Smooth muscle cell (in vitro differentiated cells): ENCODE measurements around the gene ZNF142. TPM values are rescaled to one million over a fixed set of nuclear protein-coding genes. Genes with fewer than 3 reads are reported as not detected.

Experiments used
- DNase-seq: peaks from one replicate; lab custom pipeline; 2025; ENCODE audit not compliant: unreplicated experiment; lab: John Stamatoyannopoulos, UW
- H2AFZ ChIP-seq: fragments of 200-600 bp; sonication (generic); 2 replicates; pipeline ENCODE4 v1.6.0; 2016; ENCODE audit warnings: antibody characterized with exemption, low read depth, mild to moderate bottlenecking
- H3F3A ChIP-seq: fragments of 200-600 bp; sonication (generic); 2 replicates; pipeline ENCODE4 v1.6.0; 2017; ENCODE audit warnings: antibody characterized with exemption, low read depth
- H3K27ac ChIP-seq: fragments of 200-600 bp; sonication (generic); 2 replicates; pipeline ENCODE4 v1.5.1; 2016; ENCODE audit warnings: low read depth, mild to moderate bottlenecking
- H3K27me3 ChIP-seq: fragments of 200-600 bp; sonication (generic); 2 replicates; pipeline ENCODE4 v1.6.1; 2016; ENCODE audit warnings: low read depth, mild to moderate bottlenecking
- H3K36me3 ChIP-seq: fragments of 200-600 bp; sonication (generic); 2 replicates; pipeline ENCODE4 v1.5.1; 2016; ENCODE audit warnings: low read depth
- H3K4me1 ChIP-seq: fragments of 200-600 bp; sonication (generic); 2 replicates; pipeline ENCODE4 v1.5.1; 2016; ENCODE audit warnings: low read depth
- H3K4me2 ChIP-seq: fragments of 200-600 bp; sonication (generic); 2 replicates; pipeline ENCODE4 v1.6.0; 2016; ENCODE audit warnings: mild to moderate bottlenecking
- H3K4me3 ChIP-seq: fragments of 200-600 bp; sonication (generic); 2 replicates; pipeline ENCODE4 v1.5.1; 2016; ENCODE audit warnings: mild to moderate bottlenecking
- H3K79me2 ChIP-seq: fragments of 200-600 bp; sonication (generic); 2 replicates; pipeline ENCODE4 v1.6.0; 2016; ENCODE audit warnings: low read depth, mild to moderate bottlenecking
- H3K9ac ChIP-seq: fragments of 200-600 bp; sonication (generic); 2 replicates; pipeline ENCODE4 v1.6.0; 2016; ENCODE audit warnings: low read depth
- H3K9me3 ChIP-seq: fragments of 200-600 bp; sonication (generic); replicated peaks from 2 replicates; pipeline ENCODE4 v1.5.1; 2016; ENCODE audit warnings: low read depth
- H4K20me1 ChIP-seq: fragments of 200-600 bp; sonication (generic); 2 replicates; pipeline ENCODE4 v1.6.0; 2016; ENCODE audit warnings: low read depth
- CTCF ChIP-seq: fragments of 200-600 bp; sonication (generic); IDR thresholded peaks from 2 replicates; pipeline ENCODE4 v1.5.1; 2017; ENCODE audit warnings: borderline replicate concordance, mild to moderate bottlenecking, antibody characterized with exemption; ENCODE audit not compliant: insufficient read depth, poor library complexity, severe bottlenecking
- WGBS: methylation state at CpG from one replicate; pipeline ENCODE4 v1.1.7; 2016; ENCODE audit warnings: low lambda C conversion rate; 5-methylcytosine and 5-hydroxymethylcytosine counted together
- polyA plus RNA-seq: library from polyadenylated mRNA; unstranded; fragments of >200 nt; fragmentation: Nextera tagmentation; extraction: Ambion mirVana; gene quantifications from 2 replicates; pipeline ENCODE4 v1.2.1, GENCODE V29; 2016
- total RNA-seq: library from RNA; depleted of rRNA; stranded (reverse); fragments of >200 nt; gene quantifications from 2 replicates; pipeline ENCODE4 v1.2.3, GENCODE V29; 2014

Gene ZNF142
- total and polyA plus RNA-seq, 2 experiments from 2014 or later = 5.8 to 7.3 TPM

GRCh38 chr2:218627939-218628338, 31.5 kb downstream of the ZNF142 start:
- Histone ChIP-seq H3K4me2 (no peak overlapping the region), H3K79me2 (no peaks in the 10 kb centered on the region), H4K20me1 (no peaks in the 10 kb centered on the region), H3K4me1 (no peaks in the 10 kb centered on the region), H3K36me3 (no peaks in the 10 kb centered on the region), H3F3A (no peaks in the 10 kb centered on the region), H3K9ac (no peak overlapping the region), H3K9me3 (no peaks in the 10 kb centered on the region), H3K27me3 (no peaks in the 10 kb centered on the region), H3K27ac (no peak overlapping the region), H2AFZ (no peak overlapping the region), H3K4me3 (no peak overlapping the region)
- no peak for TF ChIP-seq CTCF
- 96% methylated on average over 4 of the region's 4 CpGs for WGBS
- DNase-seq = no peak

GRCh38 chr2:218626369-218626768, 33.1 kb downstream of the ZNF142 start:
- H3F3A ChIP-seq = no peaks in the 10 kb centered on the region
- H3K36me3 ChIP-seq = no peaks in the 10 kb centered on the region
- no peak overlapping the region for H3K9ac ChIP-seq
- no peaks in the 10 kb centered on the region for H3K79me2 ChIP-seq
- H3K4me2 ChIP-seq = no peak overlapping the region
- WGBS = 96% methylated on average over 4 of the region's 4 CpGs
- H3K4me3 ChIP-seq = no peak overlapping the region
- no peak overlapping the region for H2AFZ ChIP-seq
- H3K27me3 ChIP-seq = no peaks in the 10 kb centered on the region
- no peak for TF ChIP-seq CTCF
- no peak overlapping the region for H3K27ac ChIP-seq
- no peak for DNase-seq
- H3K4me1 ChIP-seq = no peaks in the 10 kb centered on the region
- no peaks in the 10 kb centered on the region for H3K9me3 ChIP-seq
- H4K20me1 ChIP-seq = no peaks in the 10 kb centered on the region

GRCh38 chr2:218623366-218623705, 36.1 kb downstream of the ZNF142 start:
- Histone ChIP-seq H3K27ac (no peak overlapping the region), H3K4me1 (no peaks in the 10 kb centered on the region), H3K36me3 (no peaks in the 10 kb centered on the region), H3F3A (no peaks in the 10 kb centered on the region), H3K9me3 (no peaks in the 10 kb centered on the region), H3K27me3 (no peaks in the 10 kb centered on the region), H3K9ac (no peak overlapping the region), H3K4me3 (no peak overlapping the region), H4K20me1 (no peaks in the 10 kb centered on the region), H3K79me2 (no peaks in the 10 kb centered on the region), H3K4me2 (no peak overlapping the region), H2AFZ (no peak overlapping the region)
- TF ChIP-seq CTCF = no peak
- WGBS = 89% methylated on average over 3 of the region's 3 CpGs
- no peak for DNase-seq

- H3K4me2 ChIP-seq = no peak overlapping the region
- H3K4me1 ChIP-seq = no peaks in the 10 kb centered on the region
- no peaks in the 10 kb centered on the region for H3K36me3 ChIP-seq
- no peaks in the 10 kb centered on the region for H3K79me2 ChIP-seq
- WGBS = 87% methylated on average over 7 of the region's 7 CpGs
- no peaks in the 10 kb centered on the region for H3K9me3 ChIP-seq
- no peak overlapping the region for H2AFZ ChIP-seq
- no peaks in the 10 kb centered on the region for H4K20me1 ChIP-seq
- no peaks in the 10 kb centered on the region for H3K27me3 ChIP-seq
- no peak overlapping the region for H3K9ac ChIP-seq
- DNase-seq = no peak
- H3F3A ChIP-seq = no peaks in the 10 kb centered on the region
- H3K27ac ChIP-seq = no peak overlapping the region
- TF ChIP-seq CTCF = no peak
- no peak overlapping the region for H3K4me3 ChIP-seq
These were observed 36.6 kb downstream of the ZNF142 start for GRCh38 chr2:218622606-218623365.
